ENCODE measurements around the gene HSD3B1. TPM values are rescaled to one million over a fixed set of nuclear protein-coding genes. Genes with fewer than 3 reads are reported as not detected.

The HSD3B1 gene
- polyA plus RNA-seq, 1 donor (not counting 4 experiments of a cell fraction or from before 2014, with no cell fraction given), result 0.34 TPM

- Histone ChIP-seq H3K4me2 (ENCODE audit: control insufficient read depth, extremely low read depth, insufficient read depth, low read depth, low read length) (peak overlapping the region; percentile 17), H3K36me3 (ENCODE audit: control insufficient read depth in 2 of 2, extremely low read depth in 1 of 2, insufficient read depth in 2 of 2, low read length in 2 of 2) (no peaks in the 10 kb centered on the region), H3K9me1 (ENCODE audit: control insufficient read depth, extremely low read depth, insufficient read depth, low read length) (no peaks in the 10 kb centered on the region), H3K27ac (ENCODE audit: control insufficient read depth, insufficient read depth, low read length) (no peak overlapping the region), H3K9ac (ENCODE audit: control insufficient read depth, extremely low read depth, insufficient read depth, low read length) (no peak overlapping the region), H3K4me1 (ENCODE audit: control insufficient read depth, extremely low read depth, insufficient read depth, low read length) (peaks cover 10% of the 10 kb centered on the region), H3K9me3 (ENCODE audit: control insufficient read depth, low read depth, low read length) (no peaks in the 10 kb centered on the region), H3K79me2 (ENCODE audit: control insufficient read depth, insufficient read depth, low read length) (no peaks in the 10 kb centered on the region), H4K20me1 (ENCODE audit: control insufficient read depth, extremely low read depth, insufficient read depth, low read length) (no peaks in the 10 kb centered on the region), H2AFZ (ENCODE audit: control insufficient read depth, low read length) (peak overlapping the region; percentile 38), H3K27me3 (ENCODE audit: control insufficient read depth, extremely low read depth, insufficient read depth, low read length) (peaks cover 3% of the 10 kb centered on the region), H3K4me3 (ENCODE audit: control insufficient read depth in 2 of 3, extremely low read depth in 1 of 3, insufficient read depth in 2 of 3, low read depth in 1 of 3, low read length in 3 of 3) (no peak overlapping the region)
- no peak for TF ChIP-seq EZH2 (IDR thresholded peaks at IDR 0.05; ENCODE audit: low read length)
- FAIRE-seq (peak; percentile 81), DNase-seq (ENCODE audit: low read depth, low spot score) (no peak)
- dilution Hi-C loops (cut with MboI; ENCODE audit: extremely low pct_ligation_motif_present, low sequenced_read_pairs), result no loop called here
Measured at GRCh38 chr1:119467219-119467618, 39.8 kb upstream of the HSD3B1 start.

GRCh38 chr1:119467857-119468668, 38.9 kb upstream of the HSD3B1 start:
- Histone ChIP-seq H3K27ac (ENCODE audit: control insufficient read depth, insufficient read depth, low read length) (no peak overlapping the region), H3K9me3 (ENCODE audit: control insufficient read depth, low read depth, low read length) (no peaks in the 10 kb centered on the region), H3K4me1 (ENCODE audit: control insufficient read depth, extremely low read depth, insufficient read depth, low read length) (peaks cover 10% of the 10 kb centered on the region), H3K9me1 (ENCODE audit: control insufficient read depth, extremely low read depth, insufficient read depth, low read length) (no peaks in the 10 kb centered on the region), H4K20me1 (ENCODE audit: control insufficient read depth, extremely low read depth, insufficient read depth, low read length) (no peaks in the 10 kb centered on the region), H3K79me2 (ENCODE audit: control insufficient read depth, insufficient read depth, low read length) (no peaks in the 10 kb centered on the region), H3K4me3 (ENCODE audit: control insufficient read depth in 2 of 3, extremely low read depth in 1 of 3, insufficient read depth in 2 of 3, low read depth in 1 of 3, low read length in 3 of 3) (no peak overlapping the region), H2AFZ (ENCODE audit: control insufficient read depth, low read length) (no peak overlapping the region), H3K4me2 (ENCODE audit: control insufficient read depth, extremely low read depth, insufficient read depth, low read depth, low read length) (no peak overlapping the region), H3K9ac (ENCODE audit: control insufficient read depth, extremely low read depth, insufficient read depth, low read length) (no peak overlapping the region), H3K27me3 (ENCODE audit: control insufficient read depth, extremely low read depth, insufficient read depth, low read length) (peaks cover 3% of the 10 kb centered on the region), H3K36me3 (ENCODE audit: control insufficient read depth in 2 of 2, extremely low read depth in 1 of 2, insufficient read depth in 2 of 2, low read length in 2 of 2) (no peaks in the 10 kb centered on the region)
- TF ChIP-seq EZH2 (IDR thresholded peaks at IDR 0.05; ENCODE audit: low read length) (no peak), CTCF (optimal IDR thresholded peaks at IDR 0.05 in 1 of 3, IDR thresholded peaks at IDR 0.05 in 1 of 3, conservative IDR thresholded peaks at IDR 0.05 in 1 of 3; ENCODE audit: extremely low read depth in 1 of 3, insufficient read depth in 2 of 3, low read length in 3 of 3) (no peak)
- FAIRE-seq (no peak), DNase-seq (ENCODE audit: low read depth, low spot score) (no peak)
- dilution Hi-C loops (cut with MboI; ENCODE audit: extremely low pct_ligation_motif_present, low sequenced_read_pairs), result no loop called here

Data from keratinocyte (primary cell).